SU-DHL-6 (cell line): ENCODE results near the gene NSD1.

Experiments
- H2AFZ ChIP-seq: fragments of 200-600 bp; sonication (generic); 2 replicates; pipeline ENCODE4 v1.6.1; 2014; ENCODE audit warnings: low read depth, mild to moderate bottlenecking, moderate library complexity, mixed read lengths, antibody characterized with exemption, low read length; ENCODE audit not compliant: severe bottlenecking
- H3F3A ChIP-seq: fragments of 200-600 bp; shearing (Covaris generic); 2 replicates; pipeline ENCODE4 v1.6.0; 2016; ENCODE audit warnings: antibody characterized with exemption, mild to moderate bottlenecking; ENCODE audit not compliant: insufficient read depth
- H3K27ac ChIP-seq: fragments of 200-600 bp; sonication (generic); 2 replicates; pipeline ENCODE4 v1.5.1; 2016; ENCODE audit warnings: low read depth, mild to moderate bottlenecking, low read length, moderate library complexity, mixed read lengths
- H3K27me3 ChIP-seq: fragments of 200-600 bp; sonication (generic), shearing (Covaris generic); 2 replicates; pipeline ENCODE4 v1.6.0; 2014; ENCODE audit warnings: mild to moderate bottlenecking, low read length
- H3K36me3 ChIP-seq: fragments of 200-600 bp; sonication (generic); 2 replicates; pipeline ENCODE4 v1.6.1; 2014; ENCODE audit warnings: mild to moderate bottlenecking, low read length, mixed read lengths
- H3K4me2 ChIP-seq: fragments of 300-600, 200-600 bp; shearing (Covaris generic), sonication (generic); 2 replicates; pipeline ENCODE4 v1.6.0; 2014; ENCODE audit warnings: low read length, low read depth, mild to moderate bottlenecking; ENCODE audit not compliant: poor library complexity, severe bottlenecking
- H3K4me3 ChIP-seq: fragments of 200-600 bp; sonication (generic); 2 replicates; pipeline ENCODE4 v1.5.1; 2014; ENCODE audit warnings: antibody characterized with exemption, low read length, mild to moderate bottlenecking, mixed read lengths; ENCODE audit not compliant: insufficient read depth, poor library complexity, severe bottlenecking
- H3K79me2 ChIP-seq: fragments of 200-600 bp; sonication (generic); 2 replicates; pipeline ENCODE4 v1.6.1; 2014; ENCODE audit warnings: mild to moderate bottlenecking, low read length, moderate library complexity; ENCODE audit not compliant: insufficient read depth
- H3K9ac ChIP-seq: fragments of 200-600 bp; sonication (generic); 2 replicates; pipeline ENCODE4 v1.7.0; 2014; ENCODE audit warnings: mild to moderate bottlenecking, low read length
- H3K9me2 ChIP-seq: fragments of 200-600 bp; sonication (generic); replicated peaks from 2 replicates; pipeline ENCODE4 v1.6.1; 2014; ENCODE audit warnings: low read length; ENCODE audit not compliant: insufficient read depth
- H3K9me3 ChIP-seq: fragments of 200-600 bp; sonication (generic); 2 replicates; pipeline ENCODE4 v1.6.1; 2014; ENCODE audit warnings: low read length, mixed read lengths; ENCODE audit not compliant: insufficient read depth
- H4K20me1 ChIP-seq: fragments of 200-600 bp; sonication (generic); 2 replicates; pipeline ENCODE4 v1.6.1; 2014; ENCODE audit warnings: low read depth, mild to moderate bottlenecking, antibody characterized with exemption, low read length, moderate library complexity, mixed read lengths
- EZH2phosphoT487 ChIP-seq: fragments of 200-600 bp; sonication (generic), shearing (Covaris generic); conservative IDR thresholded peaks from 2 replicates; pipeline ENCODE4 v1.6.1; 2018; ENCODE audit warnings: mild to moderate bottlenecking, antibody characterized with exemption, low read length, moderate library complexity, mixed read lengths
- TF ChIP-seq, protein P1 (sequence below): fragments of 200-600 bp; sonication (generic); IDR thresholded peaks from one replicate; pipeline ENCODE4 v1.5.1; 2017; ENCODE audit warnings: antibody characterized with exemption, mild to moderate bottlenecking, low read length, moderate library complexity; ENCODE audit not compliant: insufficient read depth, poor library complexity, severe bottlenecking

NSD1 gene

DNA sequence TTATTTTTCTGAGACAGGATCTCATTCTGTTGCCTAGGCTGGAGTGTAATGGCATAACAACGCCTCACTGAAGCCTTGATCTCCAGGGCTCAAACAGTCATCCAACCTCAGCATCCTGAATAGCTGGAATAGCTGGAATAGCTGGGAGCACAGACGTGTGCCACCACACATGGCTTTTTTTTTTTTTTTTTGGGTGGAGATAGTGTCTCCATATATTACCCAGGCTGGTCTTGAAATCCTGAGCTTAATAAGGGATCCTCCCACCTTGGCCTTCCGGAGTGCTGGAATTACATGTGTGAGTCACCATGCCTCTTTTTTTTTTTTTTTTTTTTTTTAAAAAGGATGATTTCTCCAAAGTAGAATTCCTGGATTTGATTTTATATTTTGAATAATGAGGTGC is 60.7 kb downstream of the NSD1 start:
- no peak overlapping the region for H3K27ac ChIP-seq

DNA sequence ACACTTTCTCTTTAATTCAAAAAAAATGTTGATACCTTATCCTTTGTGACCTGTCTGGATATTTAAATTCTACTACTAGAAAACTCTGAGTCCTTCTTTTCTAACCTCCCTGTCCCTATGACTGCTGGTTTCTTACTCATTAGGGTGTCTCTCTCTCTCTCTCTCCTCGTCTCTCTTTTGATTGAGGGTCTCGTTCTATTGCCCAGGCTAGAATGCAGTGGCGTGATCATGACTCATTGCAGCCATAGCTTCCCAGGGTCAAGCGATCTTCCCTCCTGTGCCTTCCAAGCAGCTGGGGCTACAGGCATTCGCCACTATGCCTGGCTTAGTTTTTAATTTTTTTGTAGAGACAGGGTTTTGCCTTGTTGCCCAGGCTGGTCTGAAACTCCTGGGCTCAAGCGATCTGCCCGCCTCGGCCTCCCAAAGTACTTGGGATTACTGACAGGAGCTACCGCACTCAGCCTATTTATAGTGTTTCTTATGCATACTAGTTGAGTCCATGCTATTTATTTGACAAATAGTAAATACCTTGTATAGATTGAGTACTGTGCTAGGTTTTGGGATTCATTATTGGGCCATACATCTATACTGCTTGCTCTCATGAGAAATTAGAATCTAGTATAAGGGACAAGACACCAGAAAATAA is 61.9 kb downstream of the NSD1 start:
- no peaks in the 10 kb centered on the region; the same call in 1 of the 2 replicates for H4K20me1 ChIP-seq
- peaks cover 30% of the 10 kb centered on the region for H3K79me2 ChIP-seq
- H2AFZ ChIP-seq: no peak overlapping the region
- no peak overlapping the region for H3K27ac ChIP-seq
- no peak overlapping the region for H3K4me3 ChIP-seq
- peaks cover 13% of the 10 kb centered on the region; the same call in 1 of the 2 replicates for H3F3A ChIP-seq
- peaks cover 23% of the 10 kb centered on the region; the same call in 1 of the 2 replicates for H3K36me3 ChIP-seq
- no peak overlapping the region for H3K4me2 ChIP-seq
- H3K9me2 ChIP-seq: no peaks in the 10 kb centered on the region
- no peaks in the 10 kb centered on the region for H3K27me3 ChIP-seq
- H3K9ac ChIP-seq: no peak overlapping the region
- TF ChIP-seq EZH2phosphoT487: no peak
- TF ChIP-seq, protein P1, sequence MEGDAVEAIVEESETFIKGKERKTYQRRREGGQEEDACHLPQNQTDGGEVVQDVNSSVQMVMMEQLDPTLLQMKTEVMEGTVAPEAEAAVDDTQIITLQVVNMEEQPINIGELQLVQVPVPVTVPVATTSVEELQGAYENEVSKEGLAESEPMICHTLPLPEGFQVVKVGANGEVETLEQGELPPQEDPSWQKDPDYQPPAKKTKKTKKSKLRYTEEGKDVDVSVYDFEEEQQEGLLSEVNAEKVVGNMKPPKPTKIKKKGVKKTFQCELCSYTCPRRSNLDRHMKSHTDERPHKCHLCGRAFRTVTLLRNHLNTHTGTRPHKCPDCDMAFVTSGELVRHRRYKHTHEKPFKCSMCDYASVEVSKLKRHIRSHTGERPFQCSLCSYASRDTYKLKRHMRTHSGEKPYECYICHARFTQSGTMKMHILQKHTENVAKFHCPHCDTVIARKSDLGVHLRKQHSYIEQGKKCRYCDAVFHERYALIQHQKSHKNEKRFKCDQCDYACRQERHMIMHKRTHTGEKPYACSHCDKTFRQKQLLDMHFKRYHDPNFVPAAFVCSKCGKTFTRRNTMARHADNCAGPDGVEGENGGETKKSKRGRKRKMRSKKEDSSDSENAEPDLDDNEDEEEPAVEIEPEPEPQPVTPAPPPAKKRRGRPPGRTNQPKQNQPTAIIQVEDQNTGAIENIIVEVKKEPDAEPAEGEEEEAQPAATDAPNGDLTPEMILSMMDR: no peak
- no peaks in the 10 kb centered on the region for H3K9me3 ChIP-seq

More for the DNA sequence above, 60.7 kb downstream of the NSD1 start:
- Histone ChIP-seq H4K20me1 (no peaks in the 10 kb centered on the region; the same call in 1 of the 2 replicates), H3K9me3 (no peaks in the 10 kb centered on the region), H2AFZ (no peak overlapping the region), H3K4me3 (no peak overlapping the region), H3K4me2 (no peak overlapping the region), H3K9me2 (no peaks in the 10 kb centered on the region), H3K27me3 (no peaks in the 10 kb centered on the region), H3K36me3 (peaks cover 21% of the 10 kb centered on the region; the same call in 1 of the 2 replicates), H3K79me2 (peaks cover 41% of the 10 kb centered on the region), H3F3A (peaks cover 19% of the 10 kb centered on the region; the same call in 1 of the 2 replicates), H3K9ac (no peak overlapping the region)
- TF ChIP-seq, protein P1: no peak
- no peak for TF ChIP-seq EZH2phosphoT487

DNA sequence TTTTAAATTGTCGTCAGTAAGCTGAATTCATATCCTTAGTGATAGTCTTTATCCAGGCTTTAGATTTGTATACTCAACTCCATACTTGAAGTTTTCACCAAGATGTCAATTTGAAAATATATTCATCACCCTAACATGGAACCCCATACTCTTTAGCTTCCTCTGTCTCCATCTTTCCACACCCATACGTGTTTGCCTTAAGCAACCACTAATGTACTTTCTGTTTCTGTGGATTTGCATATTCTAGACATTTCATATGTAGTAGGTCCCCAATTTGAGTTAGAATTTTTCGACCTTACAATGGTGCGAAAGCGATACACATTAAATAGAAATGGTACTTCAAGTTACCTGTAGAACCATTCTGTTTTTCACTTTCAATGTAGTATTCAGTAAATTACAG is 65.2 kb downstream of the NSD1 start:
- Histone ChIP-seq H3K4me3 (no peak overlapping the region), H3F3A (peaks cover 15% of the 10 kb centered on the region; the same call in 1 of the 2 replicates), H3K36me3 (peaks cover 28% of the 10 kb centered on the region; the same call in 1 of the 2 replicates), H3K4me2 (no peak overlapping the region), H3K9ac (no peak overlapping the region), H3K27ac (no peak overlapping the region), H2AFZ (no peak overlapping the region), H3K9me3 (no peaks in the 10 kb centered on the region), H3K79me2 (peaks cover 31% of the 10 kb centered on the region; the same call in 1 of the 2 replicates), H3K9me2 (no peaks in the 10 kb centered on the region), H3K27me3 (no peaks in the 10 kb centered on the region), H4K20me1 (no peaks in the 10 kb centered on the region)
- TF ChIP-seq, protein P1: no peak
- no peak for TF ChIP-seq EZH2phosphoT487
